Keratinocyte (primary cell): ENCODE data around the gene CACNA1H. TPM values are rescaled to one million over a fixed set of nuclear protein-coding genes. Genes with fewer than 3 reads are reported as not detected.

Source experiments
- DNase-seq: peaks from one replicate; pipeline ENCODE4 v3.0.0-alpha.2; 2011; ENCODE audit warnings: low read depth, missing footprints, low spot score
- FAIRE-seq: peaks from 2 replicates; lab custom pipeline; 2011; peaks lifted over from hg19 to GRCh38; lab: Jason Lieb, UNC
- H2AFZ ChIP-seq: 2 replicates; pipeline ENCODE4 v1.6.0; 2012; ENCODE audit warnings: low read length, control low read depth, inconsistent platforms; ENCODE audit not compliant: control insufficient read depth
- H3K27ac ChIP-seq: 2 replicates; pipeline ENCODE4 v1.5.1; 2011; ENCODE audit warnings: low read length; ENCODE audit not compliant: control insufficient read depth, insufficient read depth
- H3K27me3 ChIP-seq: 3 replicates; pipeline ENCODE4 v1.6.0; 2011; ENCODE audit warnings: low read length; ENCODE audit not compliant: control insufficient read depth, insufficient read depth; ENCODE audit errors: extremely low read depth
- H3K36me3 ChIP-seq, 2 experiments: 2 replicates in 1 of 2; 3 replicates in 1 of 2; pipeline ENCODE4 v1.5.1; 2011; ENCODE audit warnings: low read length in 2 of 2, mild to moderate bottlenecking in 1 of 2; ENCODE audit not compliant: control insufficient read depth in 2 of 2, insufficient read depth in 2 of 2; ENCODE audit errors: extremely low read depth in 1 of 2
- H3K4me1 ChIP-seq: 3 replicates; pipeline ENCODE4 v1.5.1; 2011; ENCODE audit warnings: low read length; ENCODE audit not compliant: control insufficient read depth, insufficient read depth; ENCODE audit errors: extremely low read depth
- H3K4me2 ChIP-seq: 3 replicates; pipeline ENCODE4 v1.6.0; 2011; ENCODE audit warnings: low read depth, low read length; ENCODE audit not compliant: control insufficient read depth, insufficient read depth; ENCODE audit errors: extremely low read depth
- H3K4me3 ChIP-seq, 3 experiments: fragments of 200-600 bp in 1 of 3; sonication (generic) in 1 of 3; 2 replicates in 2 of 3; 3 replicates in 1 of 3; pipeline ENCODE4 v1.5.1; 2011 to 2016; ENCODE audit warnings: low read length in 3 of 3, mild to moderate bottlenecking in 3 of 3, control low read depth in 2 of 3, inconsistent platforms in 1 of 3, low read depth in 1 of 3, mixed read lengths in 1 of 3, mixed run types in 1 of 3, moderate library complexity in 1 of 3; ENCODE audit not compliant: control insufficient read depth in 2 of 3, insufficient read depth in 2 of 3; ENCODE audit errors: extremely low read depth in 1 of 3
- H3K79me2 ChIP-seq: 2 replicates; pipeline ENCODE4 v1.6.0; 2012; ENCODE audit warnings: low read length; ENCODE audit not compliant: control insufficient read depth, insufficient read depth
- H3K9ac ChIP-seq: 3 replicates; pipeline ENCODE4 v1.6.0; 2011; ENCODE audit warnings: low read length; ENCODE audit not compliant: control insufficient read depth, insufficient read depth; ENCODE audit errors: extremely low read depth
- H3K9me1 ChIP-seq: 3 replicates; pipeline ENCODE4 v1.6.0; 2011; ENCODE audit warnings: low read length; ENCODE audit not compliant: control insufficient read depth, insufficient read depth; ENCODE audit errors: extremely low read depth
- H3K9me3 ChIP-seq: 2 replicates; pipeline ENCODE4 v1.5.1; 2012; ENCODE audit warnings: low read depth, low read length; ENCODE audit not compliant: control insufficient read depth
- H4K20me1 ChIP-seq: 3 replicates; pipeline ENCODE4 v1.6.0; 2011; ENCODE audit warnings: low read length; ENCODE audit not compliant: control insufficient read depth, insufficient read depth; ENCODE audit errors: extremely low read depth
- EZH2 ChIP-seq: IDR thresholded peaks from one replicate; pipeline ENCODE4 v1.6.1; 2012; ENCODE audit warnings: inconsistent platforms, mild to moderate bottlenecking, low read length, moderate library complexity
- dilution Hi-C: fragments of 300-500 bp; cut with MboI; formaldehyde crosslinking; loops from one replicate; pipeline ENCODE4 v1.7.0; 2020; ENCODE audit warnings: low sequenced_read_pairs; ENCODE audit not compliant: extremely low pct_ligation_motif_present
- polyA plus RNA-seq, 5 experiments: library from polyadenylated mRNA; depleted of rRNA in 3 of 5; stranded (reverse) in 3 of 5; stranded (forward) in 1 of 5; unstranded in 1 of 5; fragments of >200 nt; gene quantifications; 1 replicate in 1 of 5; 2 replicates in 3 of 5; 3 replicates in 1 of 5; pipeline versions ENCODE4 v1.2.1 to v1.2.3, GENCODE V29; 2011 to 2012; ENCODE audit warnings: missing spikeins in 2 of 5, low read depth in 1 of 5, low replicate concordance in 1 of 5
- TF ChIP-seq, protein P1 (sequence below), 3 experiments: IDR thresholded peaks in 1 of 3; conservative IDR thresholded peaks in 1 of 3; optimal IDR thresholded peaks in 1 of 3; 2 replicates in 2 of 3; 3 replicates in 1 of 3; pipeline versions ENCODE3 to v1.5.1; 2011; ENCODE audit warnings: low read length in 3 of 3, mild to moderate bottlenecking in 3 of 3, moderate library complexity in 2 of 3, control low read depth in 1 of 3, inconsistent platforms in 1 of 3; ENCODE audit not compliant: insufficient read depth in 2 of 3; ENCODE audit errors: extremely low read depth in 1 of 3

CACNA1H gene
- polyA plus RNA-seq, 1 donor (not counting 4 experiments of a cell fraction or from before 2014, with no cell fraction given), result not detected

DNA sequence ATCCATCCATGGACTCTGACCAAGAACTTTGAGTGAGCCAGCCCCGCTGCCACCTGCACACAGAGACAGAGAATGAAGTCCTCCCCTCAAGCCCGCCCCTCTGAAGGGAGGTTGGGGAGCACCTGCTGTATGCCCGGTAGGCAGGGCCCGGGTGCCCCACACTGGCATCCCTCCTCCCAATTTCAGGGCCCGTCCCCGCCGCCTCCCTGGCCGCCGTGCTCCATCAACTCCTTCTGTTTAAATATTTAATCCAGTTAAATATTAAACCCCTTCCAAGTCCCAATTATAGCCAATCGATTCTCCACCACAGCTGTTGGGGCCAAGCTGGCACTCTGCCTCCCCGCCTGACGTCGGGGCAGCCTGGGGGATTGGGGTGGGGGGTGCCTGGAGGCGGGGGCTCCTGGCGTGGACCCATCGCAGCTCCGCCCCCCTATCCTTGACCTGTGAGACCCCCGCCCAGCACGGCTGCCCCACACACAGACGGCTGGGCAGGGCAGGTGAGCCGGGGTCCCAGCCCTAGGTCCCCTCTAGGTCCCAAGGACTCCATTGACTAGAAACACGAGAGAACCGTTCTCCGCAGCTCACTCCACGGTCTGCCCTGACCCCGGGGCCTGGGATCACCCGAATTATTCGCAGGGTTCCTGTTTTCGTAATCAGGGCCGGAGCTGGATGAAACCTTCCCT lies 18.0 kb upstream of the CACNA1H start:
- no peak for FAIRE-seq
- no peak overlapping the region for H3K4me2 ChIP-seq
- no peak for TF ChIP-seq EZH2
- TF ChIP-seq, protein P1, sequence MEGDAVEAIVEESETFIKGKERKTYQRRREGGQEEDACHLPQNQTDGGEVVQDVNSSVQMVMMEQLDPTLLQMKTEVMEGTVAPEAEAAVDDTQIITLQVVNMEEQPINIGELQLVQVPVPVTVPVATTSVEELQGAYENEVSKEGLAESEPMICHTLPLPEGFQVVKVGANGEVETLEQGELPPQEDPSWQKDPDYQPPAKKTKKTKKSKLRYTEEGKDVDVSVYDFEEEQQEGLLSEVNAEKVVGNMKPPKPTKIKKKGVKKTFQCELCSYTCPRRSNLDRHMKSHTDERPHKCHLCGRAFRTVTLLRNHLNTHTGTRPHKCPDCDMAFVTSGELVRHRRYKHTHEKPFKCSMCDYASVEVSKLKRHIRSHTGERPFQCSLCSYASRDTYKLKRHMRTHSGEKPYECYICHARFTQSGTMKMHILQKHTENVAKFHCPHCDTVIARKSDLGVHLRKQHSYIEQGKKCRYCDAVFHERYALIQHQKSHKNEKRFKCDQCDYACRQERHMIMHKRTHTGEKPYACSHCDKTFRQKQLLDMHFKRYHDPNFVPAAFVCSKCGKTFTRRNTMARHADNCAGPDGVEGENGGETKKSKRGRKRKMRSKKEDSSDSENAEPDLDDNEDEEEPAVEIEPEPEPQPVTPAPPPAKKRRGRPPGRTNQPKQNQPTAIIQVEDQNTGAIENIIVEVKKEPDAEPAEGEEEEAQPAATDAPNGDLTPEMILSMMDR (optimal IDR thresholded peaks at IDR 0.05 in 1 of 3, IDR thresholded peaks at IDR 0.05 in 1 of 3, conservative IDR thresholded peaks at IDR 0.05 in 1 of 3; ENCODE audit: extremely low read depth in 1 of 3, insufficient read depth in 2 of 3, low read length in 3 of 3), result no peak
- DNase-seq, result no peak
- H3K36me3 ChIP-seq, result no peaks in the 10 kb centered on the region
- no peaks in the 10 kb centered on the region for H3K9me3 ChIP-seq
- no peaks in the 10 kb centered on the region for H3K79me2 ChIP-seq
- H3K27me3 ChIP-seq, result no peaks in the 10 kb centered on the region
- no peak overlapping the region for H3K9ac ChIP-seq
- H3K4me1 ChIP-seq, result no peaks in the 10 kb centered on the region
- no peak overlapping the region for H3K4me3 ChIP-seq
- dilution Hi-C loops, result no loop called here
- H3K9me1 ChIP-seq, result no peaks in the 10 kb centered on the region
- no peaks in the 10 kb centered on the region for H4K20me1 ChIP-seq
- no peak overlapping the region for H3K27ac ChIP-seq
- H2AFZ ChIP-seq, result no peak overlapping the region

DNA sequence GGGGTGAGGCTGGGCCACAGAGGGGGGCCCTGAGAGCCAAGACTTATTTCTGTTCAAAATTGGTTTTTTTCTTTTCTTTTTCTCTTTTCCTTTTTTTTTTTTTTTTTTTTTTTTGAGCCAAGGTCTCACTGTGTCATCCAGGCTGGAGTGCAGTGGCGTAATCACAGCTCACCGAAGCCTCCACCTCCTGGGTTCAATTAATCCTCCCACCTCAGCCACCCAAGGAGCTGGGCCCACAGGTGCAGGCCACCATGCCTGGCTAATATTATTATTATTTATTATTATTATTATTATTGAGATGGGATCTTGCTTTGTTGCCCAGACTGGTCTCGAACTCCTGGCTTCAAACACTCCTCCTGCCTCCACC lies 17.5 kb upstream of the CACNA1H start:
- FAIRE-seq, result no peak
- no peak overlapping the region for H2AFZ ChIP-seq
- no peaks in the 10 kb centered on the region for H4K20me1 ChIP-seq
- no peak overlapping the region for H3K27ac ChIP-seq
- no peaks in the 10 kb centered on the region for H3K9me1 ChIP-seq
- H3K36me3 ChIP-seq, result no peaks in the 10 kb centered on the region
- H3K4me1 ChIP-seq, result no peaks in the 10 kb centered on the region
- TF ChIP-seq EZH2, result no peak
- TF ChIP-seq, protein P1 (optimal IDR thresholded peaks at IDR 0.05 in 1 of 3, IDR thresholded peaks at IDR 0.05 in 1 of 3, conservative IDR thresholded peaks at IDR 0.05 in 1 of 3; ENCODE audit: extremely low read depth in 1 of 3, insufficient read depth in 2 of 3, low read length in 3 of 3), result no peak
- no peak for DNase-seq
- H3K4me2 ChIP-seq, result no peak overlapping the region
- no peaks in the 10 kb centered on the region for H3K79me2 ChIP-seq
- no peak overlapping the region for H3K9ac ChIP-seq
- dilution Hi-C loops, result no loop called here
- H3K9me3 ChIP-seq, result no peaks in the 10 kb centered on the region
- H3K27me3 ChIP-seq, result no peaks in the 10 kb centered on the region
- no peak overlapping the region for H3K4me3 ChIP-seq
